ENCODE measurements around the gene EBI3.

GRCh38 chr19:4260613-4261191 is 31.4 kb downstream of the EBI3 start:
- no peak for TF ChIP-seq CREB1 (IDR thresholded peaks at IDR 0.05)
- TF ChIP-seq CTCF (IDR thresholded peaks at IDR 0.05; ENCODE audit: control extremely low read depth in 1 of 3, insufficient read depth in 1 of 3, low read depth in 1 of 3, low read length in 3 of 3): no peak
- TF ChIP-seq POLR2A (IDR thresholded peaks at IDR 0.05; ENCODE audit: control extremely low read depth in 1 of 2, low read depth in 2 of 2, low read length in 2 of 2): no peak
- no peak for TF ChIP-seq JUN (IDR thresholded peaks at IDR 0.05; ENCODE audit: low read depth, low read length)

Measured in H1 (cell line).